HG03457 (cell line): ENCODE data around the gene HBQ1.
"Not testable (repeated sequence)": the region's sequence is repeated elsewhere in the genome, so short reads cannot be mapped to it uniquely, and the experiment has no call there.

Experiments
- ATAC-seq: cut with Tn5 transposase; IDR thresholded peaks from one replicate; pipeline ENCODE4 v1.9.1; 2021; ENCODE audit warnings: moderate number of reproducible peaks; ENCODE audit not compliant: unreplicated experiment

HBQ1 gene

GRCh38 chr16:180101-180675 is at the start of gene HBQ1:
TSS of gene HBQ1 (plus strand) at chr16:180459. CDS start at chr16:180487, 28 bp downstream.
- no peak for ATAC-seq

GRCh38 chr16:130533-131173 is 49.6 kb upstream of the HBQ1 start:
- ATAC-seq, result no peak

GRCh38 chr16:132120-132519 is 48.1 kb upstream of the HBQ1 start:
- no peak for ATAC-seq

DNA sequence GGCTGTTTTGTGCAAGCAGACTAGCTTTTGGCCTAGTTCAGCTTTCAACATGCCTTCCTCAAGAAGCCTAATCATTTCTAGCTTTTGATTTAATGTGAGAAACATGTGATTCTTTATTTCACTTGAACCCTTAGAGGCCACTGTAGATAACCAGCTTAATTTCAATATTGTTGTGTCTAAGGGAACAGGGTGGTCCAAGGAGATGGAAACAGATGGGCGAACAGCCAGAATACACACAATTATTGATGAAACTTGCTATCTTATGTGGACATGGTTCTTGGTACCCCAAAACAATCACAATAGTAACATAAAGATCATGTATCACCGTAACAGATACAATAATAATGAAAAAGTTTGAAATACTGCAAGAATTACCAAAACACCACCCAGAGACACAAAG is 46.5 kb upstream of the HBQ1 start:
- ATAC-seq, result no peak

GRCh38 chr16:138049-138417 is 42.2 kb upstream of the HBQ1 start:
- no peak for ATAC-seq

DNA sequence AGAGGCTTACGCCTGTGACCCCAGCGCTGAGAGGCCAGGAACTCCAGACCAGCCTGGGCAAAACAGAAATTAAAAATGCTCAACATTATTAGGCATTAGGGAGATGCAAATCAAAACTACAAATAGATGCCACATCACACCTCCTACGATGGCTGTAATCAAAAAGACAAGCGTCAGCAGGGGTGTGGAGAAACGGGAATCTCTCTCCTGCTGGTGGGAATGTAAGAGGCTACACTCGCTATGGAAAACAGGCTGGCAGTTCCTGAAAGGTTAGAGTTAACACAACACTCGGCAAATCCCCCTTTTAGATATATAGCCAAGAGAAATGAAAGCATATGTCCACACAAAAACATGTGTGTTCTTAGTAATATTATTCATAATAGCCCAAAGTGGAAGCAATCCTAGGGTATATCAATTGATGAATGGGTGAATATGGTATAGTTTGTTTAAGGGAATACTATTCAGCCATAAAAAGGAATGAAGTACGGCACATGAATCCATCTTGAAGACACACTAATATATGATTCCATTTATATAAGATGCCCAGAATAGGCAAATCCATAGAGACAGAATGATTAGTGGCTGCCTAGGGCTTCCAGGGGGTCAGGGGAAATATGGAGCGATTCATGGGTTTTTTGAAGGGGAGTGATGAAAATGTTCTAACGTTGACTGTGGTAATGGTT is 39.9 kb upstream of the HBQ1 start:
- ATAC-seq, result no peak

DNA sequence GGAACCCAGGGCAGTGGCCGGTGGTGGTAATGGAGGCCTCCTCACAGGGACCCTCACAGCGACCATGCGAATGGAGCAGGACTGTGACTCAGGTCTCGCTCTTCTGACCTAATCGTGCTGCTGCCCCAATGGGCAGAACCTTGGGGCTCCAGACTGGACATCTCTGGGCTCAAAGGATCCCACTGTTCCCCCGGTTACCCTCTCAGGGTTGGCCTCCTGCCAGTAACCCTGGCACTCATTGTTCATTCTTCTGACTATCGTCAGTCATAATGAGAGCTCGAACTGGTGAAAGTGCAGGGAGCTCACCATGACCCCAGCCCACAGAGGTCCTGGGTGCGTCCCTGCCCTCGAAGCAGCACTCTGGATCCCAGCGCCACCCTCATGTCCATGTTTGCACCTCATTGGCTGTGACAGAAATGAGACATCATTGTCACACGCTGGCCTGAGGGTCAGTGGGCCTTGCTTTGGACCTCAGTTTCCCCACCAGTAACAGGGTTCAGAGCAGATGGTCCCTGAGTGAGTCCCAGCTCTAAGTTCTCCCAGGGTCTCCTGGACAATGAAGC is 37.8 kb upstream of the HBQ1 start:
- no peak for ATAC-seq

DNA sequence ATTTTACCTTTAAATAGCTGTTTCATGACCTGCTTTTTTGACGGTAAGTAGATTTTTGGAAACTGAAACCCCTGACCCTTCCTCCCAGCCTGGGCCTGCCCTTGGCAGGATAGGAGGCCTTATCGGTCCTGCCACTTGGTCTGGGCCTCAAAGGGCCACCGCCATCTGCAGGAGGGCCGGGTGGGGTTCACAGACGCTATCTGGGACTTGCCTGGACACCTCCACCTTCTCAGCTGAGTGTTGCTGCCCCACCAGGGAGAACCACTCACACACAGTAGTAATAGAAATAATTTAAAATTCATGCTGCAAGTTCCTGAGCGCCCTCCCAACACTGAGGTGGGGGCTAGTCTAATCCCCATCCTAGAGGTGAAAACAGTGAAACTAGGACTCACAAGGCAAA is 37.2 kb upstream of the HBQ1 start:
- ATAC-seq, result no peak

DNA sequence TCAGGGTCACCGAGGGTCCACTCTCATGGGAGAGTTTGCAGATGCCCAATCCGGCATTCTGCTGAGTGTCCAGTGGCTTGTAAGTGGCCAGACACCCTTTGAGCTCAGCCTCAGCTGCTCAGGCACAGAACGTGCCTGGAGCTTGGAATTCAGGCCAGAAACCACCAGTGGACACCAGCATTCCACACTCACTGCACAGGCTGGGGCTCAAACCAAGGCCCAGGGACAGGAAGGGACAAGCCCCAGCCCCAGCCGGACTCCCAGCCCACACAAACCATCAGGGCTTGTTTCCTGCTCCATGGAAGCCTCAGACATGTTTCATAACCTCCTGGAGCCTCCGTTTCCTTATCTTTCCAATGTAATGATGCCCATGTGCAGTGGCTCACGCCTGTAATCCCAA is 36.8 kb upstream of the HBQ1 start:
- ATAC-seq, result no peak

DNA sequence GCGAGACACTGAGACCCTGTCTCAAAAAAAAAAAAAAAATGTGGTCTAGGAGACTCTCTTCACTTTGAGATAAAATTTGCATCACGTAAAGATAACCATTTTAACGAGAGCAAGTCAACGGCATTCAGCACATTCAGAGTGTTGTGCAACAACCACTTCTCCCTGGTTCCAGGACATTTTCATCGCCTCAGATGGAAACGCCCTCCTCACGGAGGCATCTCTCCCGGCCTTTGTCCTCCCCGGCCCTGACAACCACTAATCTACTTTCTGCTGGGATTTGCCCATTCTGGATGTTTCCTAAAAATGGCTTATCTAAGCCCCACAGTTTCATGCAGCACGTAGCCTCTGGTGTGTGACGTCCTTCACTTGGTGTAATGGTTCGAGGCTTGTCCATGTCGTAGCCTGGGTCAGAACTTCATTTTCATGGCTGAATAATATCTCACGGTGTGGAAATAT is 35.4 kb upstream of the HBQ1 start:
- no peak for ATAC-seq

DNA sequence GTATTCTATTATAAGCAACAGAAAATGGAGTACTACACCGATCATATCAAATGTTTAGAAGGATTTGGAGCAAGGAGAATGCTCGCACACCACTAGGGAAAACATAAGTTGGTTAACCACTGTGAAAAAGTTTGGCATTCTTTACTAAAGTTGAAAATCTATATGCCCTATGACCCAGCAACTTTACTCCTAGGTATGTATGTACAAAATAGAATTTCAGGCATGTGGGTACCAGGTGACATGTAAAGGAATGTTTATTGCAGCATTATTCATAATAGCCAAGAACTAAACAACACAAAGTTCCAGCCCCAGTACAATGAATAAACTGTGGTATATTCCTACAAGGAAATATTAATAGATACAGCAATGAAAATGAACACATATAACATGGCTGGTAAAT is 33.6 kb upstream of the HBQ1 start:
- ATAC-seq, result no peak

DNA sequence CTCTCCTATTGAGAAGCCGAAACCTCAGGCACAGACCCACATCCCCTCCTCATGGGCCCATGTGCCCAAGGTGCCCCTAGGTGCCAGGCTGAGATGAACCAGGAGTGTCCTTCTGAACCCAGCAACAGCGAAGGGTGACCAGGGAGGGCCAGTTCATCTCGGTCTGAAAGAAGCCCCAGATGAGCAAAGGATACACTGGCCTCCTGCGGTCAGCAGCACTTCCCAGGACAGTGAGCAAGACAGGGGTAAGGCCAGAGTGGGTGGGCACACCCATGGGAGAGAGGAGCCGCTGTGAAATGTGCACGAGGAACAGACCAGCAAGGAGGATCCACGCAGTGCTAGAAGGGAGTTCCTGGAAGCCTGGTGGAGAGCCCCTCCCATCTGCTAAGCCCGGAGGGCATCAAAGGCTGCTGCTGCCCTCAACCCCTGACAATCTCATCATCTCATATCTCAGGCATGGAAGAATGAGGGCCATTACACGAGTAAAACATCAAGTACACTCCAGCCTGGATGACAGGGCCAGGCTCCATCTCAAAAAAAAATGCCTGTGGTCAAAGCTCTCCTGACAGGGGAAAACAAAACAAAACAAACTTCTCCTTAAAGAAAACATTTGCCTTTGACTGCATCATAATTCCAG is 31.1 kb upstream of the HBQ1 start:
- ATAC-seq, result no peak

GRCh38 chr16:152141-153128 is 27.8 kb upstream of the HBQ1 start, which contains the start of gene HBZ:
TSS of gene HBZ (plus strand) at chr16:152644. CDS start at chr16:152910, 266 bp downstream.
- no peak for ATAC-seq

GRCh38 chr16:153129-153521 is 27.1 kb upstream of the HBQ1 start:
- not testable (repeated sequence) for ATAC-seq

DNA sequence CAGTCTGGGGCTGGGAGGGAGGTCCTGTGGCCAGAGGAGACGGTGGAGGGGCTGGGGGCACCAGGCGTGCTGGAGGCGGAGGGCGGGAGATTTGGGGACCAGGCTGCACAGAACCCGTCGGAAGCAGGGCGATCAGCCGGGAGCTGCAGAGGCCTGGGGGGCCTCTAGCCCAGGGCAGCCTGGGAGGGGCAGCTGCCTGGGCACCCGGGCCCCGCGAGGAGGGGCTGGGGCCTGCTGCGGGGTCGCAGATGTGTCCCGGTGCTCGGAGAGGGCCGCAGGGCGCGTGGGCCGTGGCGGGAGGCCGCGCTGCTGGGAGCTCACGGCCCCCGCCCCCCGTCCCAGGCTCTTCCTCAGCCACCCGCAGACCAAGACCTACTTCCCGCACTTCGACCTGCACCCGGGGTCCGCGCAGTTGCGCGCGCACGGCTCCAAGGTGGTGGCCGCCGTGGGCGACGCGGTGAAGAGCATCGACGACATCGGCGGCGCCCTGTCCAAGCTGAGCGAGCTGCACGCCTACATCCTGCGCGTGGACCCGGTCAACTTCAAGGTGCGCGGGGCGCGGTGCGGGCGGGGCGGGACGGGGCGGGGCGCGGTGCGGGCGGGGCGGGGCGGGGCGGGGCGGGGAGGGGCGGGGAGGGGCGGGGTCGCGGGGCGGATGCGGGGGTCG is 26.6 kb upstream of the HBQ1 start:
- not testable (repeated sequence) for ATAC-seq

DNA sequence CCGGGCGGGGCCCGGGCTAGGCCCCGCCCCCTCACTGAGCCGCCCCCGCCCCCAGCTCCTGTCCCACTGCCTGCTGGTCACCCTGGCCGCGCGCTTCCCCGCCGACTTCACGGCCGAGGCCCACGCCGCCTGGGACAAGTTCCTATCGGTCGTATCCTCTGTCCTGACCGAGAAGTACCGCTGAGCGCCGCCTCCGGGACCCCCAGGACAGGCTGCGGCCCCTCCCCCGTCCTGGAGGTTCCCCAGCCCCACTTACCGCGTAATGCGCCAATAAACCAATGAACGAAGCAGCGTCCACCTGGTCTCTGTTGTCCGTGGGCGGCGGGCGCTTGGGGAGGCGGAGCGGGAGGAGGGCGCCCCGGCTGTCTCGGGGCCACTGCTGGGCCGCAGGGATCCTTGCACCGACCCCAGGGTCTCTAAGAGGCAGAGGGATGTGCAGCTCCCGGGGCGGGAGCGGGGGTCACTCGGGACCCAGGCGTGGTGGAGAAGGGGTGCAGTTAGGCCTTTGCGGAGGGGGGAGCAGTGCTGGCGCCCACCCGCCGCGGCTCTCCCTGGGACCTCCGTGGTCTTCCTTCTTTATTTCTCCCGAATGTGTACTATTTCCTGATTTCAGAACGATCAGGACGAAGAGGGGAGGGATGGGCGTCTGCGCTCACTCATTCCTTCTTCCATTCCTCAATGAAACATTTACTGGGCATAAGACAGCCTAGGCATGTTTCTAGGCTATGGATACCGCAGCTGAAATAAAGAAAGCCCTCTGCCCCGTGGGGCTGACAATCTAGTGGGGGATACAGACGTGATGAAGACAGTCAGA is 25.8 kb upstream of the HBQ1 start:
- no peak for ATAC-seq

GRCh38 chr16:155031-155398 is 25.2 kb upstream of the HBQ1 start:
- ATAC-seq, result no peak

DNA sequence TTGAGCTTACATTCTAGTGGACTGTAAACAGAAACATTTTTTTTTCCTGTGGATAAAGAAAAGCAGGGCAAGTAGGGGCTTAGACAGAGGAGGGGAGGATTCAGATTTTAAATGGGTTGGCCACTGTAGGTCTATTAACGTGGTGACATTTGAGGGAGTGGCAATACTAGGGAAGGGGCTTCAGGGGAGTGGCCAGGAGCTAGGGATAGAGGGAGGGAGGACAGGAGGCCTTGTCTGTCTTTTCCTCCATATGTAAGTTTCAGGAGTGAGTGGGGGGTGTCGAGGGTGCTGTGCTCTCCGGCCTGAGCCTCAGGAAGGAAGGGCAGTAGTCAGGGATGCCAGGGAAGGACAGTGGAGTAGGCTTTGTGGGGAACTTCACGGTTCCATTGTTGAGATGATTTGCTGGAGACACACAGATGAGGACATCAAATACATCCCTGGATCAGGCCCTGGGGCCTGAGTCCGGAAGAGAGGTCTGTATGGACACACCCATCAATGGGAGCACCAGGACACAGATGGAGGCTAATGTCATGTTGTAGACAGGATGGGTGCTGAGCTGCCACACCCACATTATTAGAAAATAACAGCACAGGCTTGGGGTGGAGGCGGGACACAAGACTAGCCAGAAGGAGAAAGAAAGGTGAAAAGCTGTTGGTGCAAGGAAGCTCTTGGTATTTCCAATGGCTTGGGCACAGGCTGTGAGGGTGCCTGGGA is 21.0 kb upstream of the HBQ1 start:
- ATAC-seq, result no peak
